Hepatocyte (in vitro differentiated cells): ENCODE measurements around the gene ENTHD1. TPM values are rescaled to one million over a fixed set of nuclear protein-coding genes. Genes with fewer than 3 reads are reported as not detected.

ENCODE experiments used
- DNase-seq: peaks from one replicate; pipeline ENCODE4 v3.0.0-alpha.2; 2016; ENCODE audit warnings: low spot score
- H2AFZ ChIP-seq: fragments of 200-600 bp; sonication (generic); 2 replicates; pipeline ENCODE4 v1.6.0; 2016; ENCODE audit warnings: antibody characterized with exemption, mild to moderate bottlenecking
- H3K27ac ChIP-seq: fragments of 200-600 bp; sonication (generic); 2 replicates; pipeline ENCODE4 v1.5.1; 2016; ENCODE audit warnings: mild to moderate bottlenecking
- H3K27me3 ChIP-seq: fragments of 200-600 bp; sonication (generic); 2 replicates; pipeline ENCODE4 v1.6.1; 2016
- H3K36me3 ChIP-seq: fragments of 200-600 bp; sonication (generic); replicated peaks from 2 replicates; pipeline ENCODE4 v1.5.1; 2016; ENCODE audit warnings: low read depth; ENCODE audit not compliant: insufficient read depth
- H3K4me1 ChIP-seq: fragments of 200-600 bp; sonication (generic); 2 replicates; pipeline ENCODE4 v1.5.1; 2016; ENCODE audit warnings: mild to moderate bottlenecking, moderate library complexity; ENCODE audit not compliant: insufficient read depth
- H3K4me2 ChIP-seq: fragments of 200-600 bp; sonication (generic); 2 replicates; pipeline ENCODE4 v1.6.0; 2016
- H3K4me3 ChIP-seq: fragments of 200-600 bp; sonication (generic); 2 replicates; pipeline ENCODE4 v1.5.1; 2016; ENCODE audit warnings: mild to moderate bottlenecking
- H3K79me2 ChIP-seq: fragments of 200-600 bp; sonication (generic); 2 replicates; pipeline ENCODE4 v1.6.0; 2017; ENCODE audit warnings: mild to moderate bottlenecking
- H3K9me2 ChIP-seq: fragments of 200-600 bp; sonication (generic); replicated peaks from 2 replicates; pipeline ENCODE4 v1.6.0; 2017; ENCODE audit warnings: mild to moderate bottlenecking; ENCODE audit not compliant: insufficient read depth
- H3K9me3 ChIP-seq: fragments of 200-600 bp; sonication (generic); 2 replicates; pipeline ENCODE4 v1.5.1; 2016; ENCODE audit warnings: low read depth, mild to moderate bottlenecking
- H4K20me1 ChIP-seq: fragments of 200-600 bp; sonication (generic); 2 replicates; pipeline ENCODE4 v1.6.0; 2016; ENCODE audit warnings: mild to moderate bottlenecking; ENCODE audit not compliant: insufficient read depth, poor library complexity, severe bottlenecking
- CTCF ChIP-seq: fragments of 200-600 bp; sonication (generic); IDR thresholded peaks from 2 replicates; pipeline ENCODE4 v1.5.1; 2016; ENCODE audit warnings: antibody characterized with exemption, mild to moderate bottlenecking; ENCODE audit not compliant: poor library complexity
- EZH2 ChIP-seq: fragments of 200-600 bp; sonication (generic); IDR thresholded peaks from 2 replicates; pipeline ENCODE4 v1.6.1; 2016; ENCODE audit warnings: antibody characterized with exemption, mild to moderate bottlenecking, borderline replicate concordance
- EZH2phosphoT487 ChIP-seq: fragments of 200-600 bp; sonication (generic); IDR thresholded peaks from one replicate; pipeline ENCODE4 v1.6.1; 2018; ENCODE audit warnings: antibody characterized with exemption, mild to moderate bottlenecking, low read depth, moderate library complexity; ENCODE audit not compliant: unreplicated experiment, severe bottlenecking
- WGBS: methylation state at CpG from one replicate; pipeline ENCODE4 v1.1.6; 2016; ENCODE audit warnings: low lambda C conversion rate; ENCODE audit errors: missing lambda C conversion rate; 5-methylcytosine and 5-hydroxymethylcytosine counted together
- polyA plus RNA-seq: library from polyadenylated mRNA; unstranded; fragments of >200 nt; fragmentation: Nextera tagmentation; extraction: Ambion mirVana; gene quantifications from 2 replicates; pipeline ENCODE4 v1.2.1, GENCODE V29; 2016
- total RNA-seq: library from RNA; depleted of rRNA; stranded (reverse); fragments of >200 nt; gene quantifications from 2 replicates; pipeline ENCODE4 v1.2.3, GENCODE V29; 2014

ENTHD1 gene
- total and polyA plus RNA-seq, 2 experiments from 2014 or later: not detected

GRCh38 chr22:39706376-39707140 lies 187.0 kb downstream of the ENTHD1 start:
- H3K36me3 ChIP-seq: no peaks in the 10 kb centered on the region
- no peak overlapping the region for H2AFZ ChIP-seq
- peaks cover 2% of the 10 kb centered on the region for H3K4me1 ChIP-seq
- no peak overlapping the region for H3K4me2 ChIP-seq
- H3K27ac ChIP-seq: no peak overlapping the region
- no peaks in the 10 kb centered on the region for H4K20me1 ChIP-seq
- no peaks in the 10 kb centered on the region for H3K9me3 ChIP-seq
- WGBS: 82% methylated on average over 27 of the region's 27 CpGs
- H3K4me3 ChIP-seq: no peak overlapping the region
- H3K27me3 ChIP-seq: no peaks in the 10 kb centered on the region
- no peaks in the 10 kb centered on the region for H3K79me2 ChIP-seq
- H3K9me2 ChIP-seq: no peaks in the 10 kb centered on the region
- TF ChIP-seq EZH2phosphoT487: no peak
- no peak for TF ChIP-seq EZH2
- TF ChIP-seq CTCF: no peak
- no peak for DNase-seq

DNA sequence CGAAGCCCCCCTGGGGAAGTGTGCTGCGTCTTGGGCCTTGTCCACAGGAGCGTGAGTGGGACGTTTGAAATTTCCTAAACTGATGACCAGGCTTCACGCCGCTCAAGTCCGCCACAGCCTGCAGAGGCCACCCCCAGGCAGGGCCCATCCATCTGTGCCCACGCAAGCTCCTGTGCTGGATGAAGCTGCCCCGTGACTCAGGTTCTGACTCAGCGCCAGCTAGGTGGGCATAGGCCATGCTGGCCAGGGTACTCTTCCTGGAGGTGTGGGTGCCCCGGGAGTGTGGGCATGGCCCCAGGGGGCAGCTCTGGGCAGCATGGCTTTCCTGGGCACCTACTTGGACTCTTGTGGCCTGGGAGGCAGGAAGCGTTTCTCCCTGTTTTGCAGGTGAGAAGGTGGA lies 188.2 kb downstream of the ENTHD1 start:
- no peak for DNase-seq
- Histone ChIP-seq H2AFZ (no peak overlapping the region), H3K4me1 (peaks cover 2% of the 10 kb centered on the region), H4K20me1 (no peaks in the 10 kb centered on the region), H3K36me3 (no peaks in the 10 kb centered on the region), H3K27ac (no peak overlapping the region), H3K4me3 (no peak overlapping the region), H3K9me2 (no peaks in the 10 kb centered on the region), H3K4me2 (no peak overlapping the region), H3K79me2 (no peaks in the 10 kb centered on the region), H3K27me3 (no peaks in the 10 kb centered on the region), H3K9me3 (no peaks in the 10 kb centered on the region)
- no peak for TF ChIP-seq EZH2
- no peak for TF ChIP-seq CTCF
- TF ChIP-seq EZH2phosphoT487: no peak
- WGBS: 97% methylated on average over 11 of the region's 12 CpGs

- 76% methylated on average over 13 of the region's 17 CpGs for WGBS
These were observed 189.5 kb downstream of the ENTHD1 start for GRCh38 chr22:39703928-39704639.

More at GRCh38 chr22:39703928-39704639, 189.5 kb downstream of the ENTHD1 start:
- Histone ChIP-seq H3K9me2 (no peaks in the 10 kb centered on the region), H3K79me2 (no peaks in the 10 kb centered on the region), H3K27me3 (no peaks in the 10 kb centered on the region), H3K36me3 (no peaks in the 10 kb centered on the region), H4K20me1 (no peaks in the 10 kb centered on the region), H3K9me3 (no peaks in the 10 kb centered on the region), H3K4me1 (peaks cover 2% of the 10 kb centered on the region), H3K4me2 (no peak overlapping the region), H3K4me3 (no peak overlapping the region), H2AFZ (no peak overlapping the region), H3K27ac (no peak overlapping the region)
- no peak for TF ChIP-seq EZH2
- TF ChIP-seq CTCF: no peak
- no peak for TF ChIP-seq EZH2phosphoT487
- no peak for DNase-seq
